Kidney epithelial cell (primary cell): ENCODE data around the gene DGKD. TPM values are rescaled to one million over a fixed set of nuclear protein-coding genes. Genes with fewer than 3 reads are reported as not detected.

ENCODE experiments used
- DNase-seq: peaks from one replicate; pipeline ENCODE4 v3.0.0-alpha.2; 2010; ENCODE audit warnings: low read depth
- H3K27me3 ChIP-seq: 2 replicates; pipeline ENCODE4 v1.6.0; 2011; ENCODE audit warnings: low read length; ENCODE audit not compliant: control insufficient read depth, insufficient read depth
- H3K36me3 ChIP-seq: 2 replicates; pipeline ENCODE4 v1.5.1; 2011; ENCODE audit warnings: low read length; ENCODE audit not compliant: control insufficient read depth, insufficient read depth
- H3K4me3 ChIP-seq: 2 replicates; pipeline ENCODE4 v1.5.1; 2011; ENCODE audit warnings: low read depth, mild to moderate bottlenecking, control low read depth, low read length
- total RNA-seq: library from RNA; depleted of rRNA; stranded (reverse); fragments of >200 nt; gene quantifications from 2 replicates; pipeline ENCODE4 v1.2.3, GENCODE V29; 2015
- TF ChIP-seq, protein P1 (sequence below): IDR thresholded peaks from 2 replicates; pipeline ENCODE4 v1.5.1; 2011; ENCODE audit warnings: mild to moderate bottlenecking, moderate library complexity, low read length, control low read depth, inconsistent platforms; ENCODE audit not compliant: insufficient read depth, poor library complexity, severe bottlenecking

DGKD gene
- total RNA-seq, 1 donor from 2014 or later: 16.0 TPM

DNA sequence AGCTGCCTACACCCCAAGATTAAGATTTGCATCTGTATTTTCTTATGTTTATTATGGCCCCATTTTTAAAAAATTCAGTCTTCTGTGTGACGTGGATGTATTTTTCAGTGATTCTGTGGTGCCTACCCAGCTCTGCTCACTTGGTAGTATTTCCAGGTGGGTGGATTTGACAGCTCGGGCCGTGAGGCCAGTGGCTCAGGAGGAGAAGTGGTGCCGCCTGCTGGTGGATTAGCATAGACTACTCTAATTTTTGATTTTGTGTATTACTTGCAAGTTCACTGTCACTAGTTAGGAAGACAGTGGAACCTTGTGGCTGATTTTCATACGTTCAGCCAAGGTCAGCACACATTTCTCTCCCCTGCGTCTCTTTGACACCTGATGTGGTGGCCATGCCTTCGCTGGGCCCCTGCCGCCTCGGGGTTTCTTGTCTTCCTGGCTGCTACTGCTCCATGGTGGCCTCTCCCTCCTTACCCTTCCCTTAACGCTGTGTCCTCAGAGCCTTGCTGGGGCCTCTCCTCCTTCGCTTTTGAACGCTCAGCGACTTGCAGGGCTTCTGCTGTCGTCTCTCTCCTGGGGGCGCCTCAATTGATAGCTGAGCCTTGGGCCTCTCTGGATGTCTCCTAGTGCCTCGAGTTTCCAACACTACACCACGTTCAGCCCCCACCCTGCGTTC lies 89.4 kb downstream of the DGKD start:
- DNase-seq: peak; percentile 38
- no peak overlapping the region for H3K4me3 ChIP-seq
- H3K36me3 ChIP-seq: no peaks in the 10 kb centered on the region
- H3K27me3 ChIP-seq: no peaks in the 10 kb centered on the region
- TF ChIP-seq, protein P1, sequence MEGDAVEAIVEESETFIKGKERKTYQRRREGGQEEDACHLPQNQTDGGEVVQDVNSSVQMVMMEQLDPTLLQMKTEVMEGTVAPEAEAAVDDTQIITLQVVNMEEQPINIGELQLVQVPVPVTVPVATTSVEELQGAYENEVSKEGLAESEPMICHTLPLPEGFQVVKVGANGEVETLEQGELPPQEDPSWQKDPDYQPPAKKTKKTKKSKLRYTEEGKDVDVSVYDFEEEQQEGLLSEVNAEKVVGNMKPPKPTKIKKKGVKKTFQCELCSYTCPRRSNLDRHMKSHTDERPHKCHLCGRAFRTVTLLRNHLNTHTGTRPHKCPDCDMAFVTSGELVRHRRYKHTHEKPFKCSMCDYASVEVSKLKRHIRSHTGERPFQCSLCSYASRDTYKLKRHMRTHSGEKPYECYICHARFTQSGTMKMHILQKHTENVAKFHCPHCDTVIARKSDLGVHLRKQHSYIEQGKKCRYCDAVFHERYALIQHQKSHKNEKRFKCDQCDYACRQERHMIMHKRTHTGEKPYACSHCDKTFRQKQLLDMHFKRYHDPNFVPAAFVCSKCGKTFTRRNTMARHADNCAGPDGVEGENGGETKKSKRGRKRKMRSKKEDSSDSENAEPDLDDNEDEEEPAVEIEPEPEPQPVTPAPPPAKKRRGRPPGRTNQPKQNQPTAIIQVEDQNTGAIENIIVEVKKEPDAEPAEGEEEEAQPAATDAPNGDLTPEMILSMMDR: peak; percentile 85

DNA sequence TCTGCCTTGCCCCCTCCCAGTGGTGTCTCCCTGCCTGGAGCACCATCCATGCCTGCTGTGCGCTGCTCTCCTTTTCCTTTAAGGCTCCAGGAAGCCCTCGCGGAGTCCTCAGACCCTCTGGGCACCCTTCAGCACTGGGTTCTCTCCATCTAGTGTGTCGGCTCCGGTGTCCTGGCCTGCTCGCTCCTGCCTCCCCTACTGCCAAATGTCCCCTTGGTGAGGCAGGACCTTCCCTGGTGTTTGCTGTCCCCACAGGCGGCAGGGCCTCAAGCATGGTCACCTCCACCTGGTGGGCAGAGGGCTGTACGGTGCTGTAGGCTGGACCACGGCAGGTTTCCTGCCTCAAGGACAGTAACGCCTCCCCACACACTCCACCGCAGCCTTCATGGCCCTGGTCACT lies 90.2 kb downstream of the DGKD start:
- no peak for DNase-seq
- Histone ChIP-seq H3K27me3 (no peaks in the 10 kb centered on the region), H3K36me3 (peaks cover 2% of the 10 kb centered on the region), H3K4me3 (no peak overlapping the region)
- TF ChIP-seq, protein P1: no peak

DNA sequence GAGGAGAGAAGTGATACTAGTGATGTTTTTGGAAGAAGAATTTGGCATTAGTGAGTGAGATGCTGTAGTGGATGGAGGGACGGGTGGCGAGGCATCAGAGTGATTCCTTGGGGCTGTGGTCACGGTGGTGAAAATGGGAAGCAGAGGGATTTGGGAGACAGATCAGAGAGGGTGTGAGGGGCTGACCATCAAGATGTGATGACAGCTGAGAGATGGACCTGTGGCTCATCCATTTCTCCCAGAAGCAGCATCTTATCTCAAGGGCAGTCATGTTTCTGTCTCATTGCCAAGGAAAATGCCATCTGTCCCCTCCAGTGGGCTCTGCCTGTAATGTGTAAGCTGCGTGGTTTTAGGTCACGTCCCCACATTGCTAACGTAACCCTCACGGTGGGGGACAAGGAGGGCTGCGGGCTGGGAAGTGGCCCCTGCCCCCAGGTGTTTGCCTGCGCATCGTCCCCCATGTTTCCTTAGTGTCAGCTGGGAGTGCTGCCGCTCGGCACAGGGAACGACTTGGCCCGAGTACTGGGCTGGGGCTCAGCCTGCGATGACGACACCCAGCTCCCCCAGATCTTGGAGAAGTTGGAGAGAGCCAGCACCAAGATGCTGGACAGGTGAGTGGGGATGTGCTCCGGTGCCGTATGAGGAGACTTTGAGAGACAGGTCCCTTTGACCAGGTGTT lies 91.0 kb downstream of the DGKD start:
- TF ChIP-seq, protein P1: no peak
- no peak for DNase-seq
- Histone ChIP-seq H3K4me3 (no peak overlapping the region), H3K36me3 (peaks cover 2% of the 10 kb centered on the region), H3K27me3 (no peaks in the 10 kb centered on the region)

DNA sequence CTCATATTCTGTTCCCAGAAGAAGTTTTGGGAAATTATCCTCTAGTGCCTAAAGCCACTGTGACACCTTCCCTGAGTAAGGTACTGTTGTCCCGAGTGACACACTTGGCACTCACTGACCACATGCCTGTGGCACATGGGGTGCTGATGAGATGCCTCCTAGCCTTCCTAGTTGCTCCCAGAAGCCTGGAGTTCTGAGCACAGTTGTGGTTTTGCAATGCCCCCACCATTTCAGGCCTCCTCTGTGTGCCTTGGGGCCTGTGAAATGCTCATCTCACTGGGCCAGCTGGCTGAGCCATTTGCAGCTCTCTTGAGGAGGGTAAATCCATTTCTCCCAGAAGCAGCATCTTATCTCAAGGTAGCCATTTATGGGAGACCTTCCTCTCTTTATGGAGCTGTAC lies 91.8 kb downstream of the DGKD start:
- DNase-seq: no peak
- no peak overlapping the region for H3K4me3 ChIP-seq
- no peaks in the 10 kb centered on the region for H3K27me3 ChIP-seq
- TF ChIP-seq, protein P1: no peak
- peaks cover 2% of the 10 kb centered on the region for H3K36me3 ChIP-seq

DNA sequence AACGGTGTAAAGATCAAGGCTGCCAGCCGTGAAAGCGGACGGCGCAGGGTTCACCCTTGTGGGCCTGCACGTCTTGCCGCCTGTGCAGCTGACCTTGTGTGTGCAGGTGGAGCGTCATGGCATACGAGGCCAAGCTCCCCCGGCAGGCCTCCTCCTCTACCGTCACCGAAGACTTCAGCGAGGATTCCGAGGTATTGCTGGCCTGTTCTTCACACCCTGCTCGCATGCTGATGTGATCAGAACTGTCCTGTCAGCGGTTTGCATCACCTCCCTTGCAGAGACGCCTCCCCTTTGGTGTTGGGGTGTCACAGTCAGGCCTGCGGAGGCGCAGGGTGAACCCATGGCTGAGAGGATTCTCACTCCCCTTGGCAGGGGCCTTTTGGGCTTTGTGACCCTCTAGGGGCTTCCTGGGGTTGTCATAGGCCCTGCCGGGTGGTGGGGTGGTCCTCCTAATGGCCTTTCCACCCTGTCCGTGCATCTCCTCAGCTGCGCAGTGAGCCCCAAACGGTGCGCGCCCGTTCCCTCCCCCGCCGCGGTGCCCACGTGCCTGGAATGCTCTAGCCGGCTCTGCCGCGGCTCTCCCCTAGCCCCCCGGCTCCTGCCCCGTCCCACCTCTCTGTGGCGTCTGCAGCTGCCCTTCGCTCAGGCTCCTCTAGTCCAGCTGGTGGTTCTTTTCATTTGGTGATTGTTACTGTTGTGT lies 92.5 kb downstream of the DGKD start:
- Histone ChIP-seq H3K36me3 (peaks cover 2% of the 10 kb centered on the region), H3K4me3 (no peak overlapping the region), H3K27me3 (no peaks in the 10 kb centered on the region)
- no peak for DNase-seq
- TF ChIP-seq, protein P1: no peak
